ENCODE measurements around the gene PHF10.

The PHF10 gene

GRCh38 chr6:169677096-169677495 is 47.2 kb downstream of the PHF10 start:
- no peak for DNase-seq (ENCODE audit: low read depth in 3 of 3)

- DNase-seq (ENCODE audit: low read depth in 3 of 3): no peak
Measured at GRCh38 chr6:169675011-169675410, 49.3 kb downstream of the PHF10 start.

GRCh38 chr6:169671563-169671962 is 52.7 kb downstream of the PHF10 start:
- DNase-seq (ENCODE audit: low read depth in 3 of 3): no peak

GRCh38 chr6:169669889-169670288 is 54.4 kb downstream of the PHF10 start:
- no peak for DNase-seq (ENCODE audit: low read depth in 3 of 3)

- no peak for DNase-seq (ENCODE audit: low read depth in 3 of 3)
Measured at GRCh38 chr6:169669147-169669546, 55.2 kb downstream of the PHF10 start.

DNA sequence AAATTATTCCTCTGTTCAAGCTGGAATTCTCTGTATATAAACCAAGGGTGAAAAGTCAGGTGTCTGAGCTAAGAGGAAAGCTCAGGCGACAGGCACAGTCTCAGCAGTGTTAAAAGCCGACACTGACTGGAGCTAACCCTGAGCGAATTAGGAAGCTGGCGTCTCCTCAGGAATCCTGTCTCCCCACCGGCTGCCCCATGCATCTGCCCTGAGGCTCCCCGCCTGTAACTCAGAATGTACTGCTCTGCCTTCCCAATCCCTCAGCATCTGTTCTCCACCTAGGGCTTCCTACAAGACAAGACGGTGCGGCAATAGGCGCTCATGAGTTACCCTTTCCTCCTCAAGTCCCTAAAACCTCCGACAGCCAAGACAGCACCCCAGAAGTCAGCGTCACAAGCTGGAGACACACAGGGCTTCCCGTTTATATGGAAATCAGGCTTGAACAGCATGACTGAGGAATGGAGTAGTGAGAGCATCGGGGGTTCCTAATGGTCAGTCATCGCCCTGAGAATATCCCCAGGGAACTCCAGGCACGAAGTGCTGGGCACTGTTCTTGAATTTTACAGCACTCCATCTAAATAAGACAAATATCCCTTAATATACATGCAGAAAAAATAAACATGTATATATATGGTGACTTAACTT is 56.0 kb downstream of the PHF10 start:
- DNase-seq (ENCODE audit: low read depth in 3 of 3): no peak

GRCh38 chr6:169667716-169668115 is 56.6 kb downstream of the PHF10 start:
- no peak for DNase-seq (ENCODE audit: low read depth in 3 of 3)

DNA sequence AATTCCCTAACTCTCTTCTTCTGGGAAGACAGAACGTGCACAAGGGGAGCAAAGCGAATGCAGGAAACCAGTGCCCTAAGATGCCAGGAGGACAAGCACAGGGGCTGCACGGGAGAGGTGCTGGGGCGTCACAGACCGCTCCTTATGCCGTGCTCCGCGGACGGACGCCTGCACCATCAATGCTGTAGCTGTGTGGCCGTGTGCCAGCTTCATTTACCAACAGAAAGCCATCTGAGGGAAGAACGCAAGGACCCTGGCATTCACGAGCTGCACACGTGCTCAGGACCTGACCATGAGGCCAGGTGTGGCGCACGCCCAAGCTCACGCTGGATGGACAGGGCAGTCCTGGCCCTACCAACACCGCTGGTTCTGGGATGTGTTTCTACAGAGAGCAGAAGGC is 57.9 kb downstream of the PHF10 start:
- DNase-seq (ENCODE audit: low read depth in 3 of 3): no peak

- no peak for DNase-seq (ENCODE audit: low read depth in 3 of 3)
Measured at GRCh38 chr6:169665289-169665688, 59.0 kb downstream of the PHF10 start.

DNA sequence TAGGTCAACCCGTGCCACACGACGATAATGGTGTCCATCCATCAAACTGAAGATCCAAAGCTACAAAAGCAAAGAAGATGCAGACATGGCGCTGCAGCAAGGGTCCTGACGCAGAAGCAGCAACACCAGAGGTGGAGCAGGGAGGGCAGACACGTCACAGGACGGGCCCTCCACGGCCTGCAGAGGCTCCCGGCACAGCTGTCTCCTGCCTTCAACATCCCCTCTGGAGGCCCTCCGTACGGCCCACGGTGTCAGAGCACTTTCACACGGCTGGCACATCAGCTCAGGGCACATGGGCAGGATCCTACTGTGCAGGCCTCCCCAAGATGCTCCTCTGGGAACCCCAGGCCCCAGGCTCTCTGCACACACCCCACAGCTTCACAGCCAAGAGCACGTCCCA is 60.1 kb downstream of the PHF10 start:
- no peak for DNase-seq (ENCODE audit: low read depth in 3 of 3)

- DNase-seq (ENCODE audit: low read depth in 3 of 3): no peak
Measured at GRCh38 chr6:169663468-169663867, 60.8 kb downstream of the PHF10 start.

DNA sequence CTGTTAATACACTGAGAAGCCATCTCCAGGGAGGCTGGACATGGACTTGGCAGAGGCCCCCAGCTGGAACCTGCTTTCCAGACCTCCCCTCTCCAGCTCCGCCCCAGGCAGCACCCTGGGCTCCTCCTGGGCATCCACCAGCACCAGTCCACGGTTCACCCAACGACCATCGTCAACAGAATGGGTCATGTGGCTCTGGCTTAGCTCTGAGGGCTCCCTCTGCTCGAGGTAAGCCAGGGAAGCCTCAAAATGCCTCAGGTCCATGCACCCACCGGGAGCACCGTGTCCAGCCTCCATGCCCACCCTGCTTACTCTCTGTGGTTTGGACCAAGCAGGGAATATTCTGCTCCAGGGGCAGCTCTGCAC is 62.9 kb downstream of the PHF10 start:
- no peak for DNase-seq (ENCODE audit: low read depth in 3 of 3)

GRCh38 chr6:169660751-169661390 is 63.4 kb downstream of the PHF10 start:
- DNase-seq (ENCODE audit: low read depth in 3 of 3): no peak

DNA sequence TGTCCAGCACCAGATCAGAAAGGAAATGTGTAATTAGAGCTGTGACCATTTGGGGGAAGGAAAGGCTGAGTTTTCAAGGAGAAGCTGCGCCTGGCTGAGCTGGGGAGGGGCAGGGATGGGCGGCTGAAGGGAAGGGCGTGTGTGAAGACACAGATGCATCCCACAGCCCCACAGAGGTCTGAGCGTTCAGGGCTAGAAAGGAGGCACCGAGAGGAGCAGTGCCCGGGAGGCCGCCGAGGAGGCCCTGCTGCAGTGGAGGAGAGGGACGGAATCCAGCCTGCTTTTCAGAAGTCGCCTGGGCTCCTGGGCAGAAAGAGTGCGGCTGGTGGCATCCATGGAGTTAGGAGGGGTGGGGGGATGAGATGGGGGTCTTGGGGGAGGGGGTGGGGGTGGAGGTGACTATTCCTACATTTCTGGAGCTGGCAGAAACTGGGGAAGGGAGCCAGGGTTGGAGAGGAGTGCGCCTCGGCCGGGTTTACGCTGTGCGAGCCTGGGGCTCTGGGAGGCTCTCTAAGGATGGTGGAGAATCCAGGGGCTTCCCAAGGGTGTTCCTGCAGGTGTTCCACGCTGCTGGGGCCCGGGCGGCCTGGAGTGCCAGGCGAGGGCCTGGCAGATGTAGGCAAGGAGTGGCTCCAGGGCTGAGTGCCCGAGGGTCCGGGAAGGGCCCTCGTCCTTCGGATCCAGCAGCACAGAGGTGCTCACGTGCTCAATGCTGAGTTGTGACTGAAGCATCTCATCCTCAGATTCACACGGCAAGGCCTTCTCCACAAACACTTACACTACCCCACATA is 64.3 kb downstream of the PHF10 start:
- DNase-seq (ENCODE audit: low read depth in 3 of 3): no peak

DNA sequence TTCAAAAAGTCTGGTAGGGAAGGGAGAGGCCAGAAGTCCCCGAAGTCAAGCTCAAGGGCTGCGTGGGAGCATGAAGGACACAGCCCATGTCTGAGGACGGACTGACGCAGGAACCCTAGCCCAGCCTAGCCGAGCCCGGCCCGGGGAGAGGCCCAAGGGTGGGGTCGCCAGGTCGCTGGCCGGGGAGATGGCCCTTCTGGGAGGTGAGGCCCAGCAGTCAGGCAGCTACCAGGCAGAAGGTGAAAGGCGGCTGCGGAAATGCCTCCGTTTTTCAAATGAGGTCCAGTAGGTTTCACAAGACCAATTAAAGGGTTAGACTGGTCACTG is 67.1 kb downstream of the PHF10 start:
- no peak for DNase-seq (ENCODE audit: low read depth in 3 of 3)

GRCh38 chr6:169656546-169657283 is 67.6 kb downstream of the PHF10 start:
- no peak for DNase-seq (ENCODE audit: low read depth in 3 of 3)

DNA sequence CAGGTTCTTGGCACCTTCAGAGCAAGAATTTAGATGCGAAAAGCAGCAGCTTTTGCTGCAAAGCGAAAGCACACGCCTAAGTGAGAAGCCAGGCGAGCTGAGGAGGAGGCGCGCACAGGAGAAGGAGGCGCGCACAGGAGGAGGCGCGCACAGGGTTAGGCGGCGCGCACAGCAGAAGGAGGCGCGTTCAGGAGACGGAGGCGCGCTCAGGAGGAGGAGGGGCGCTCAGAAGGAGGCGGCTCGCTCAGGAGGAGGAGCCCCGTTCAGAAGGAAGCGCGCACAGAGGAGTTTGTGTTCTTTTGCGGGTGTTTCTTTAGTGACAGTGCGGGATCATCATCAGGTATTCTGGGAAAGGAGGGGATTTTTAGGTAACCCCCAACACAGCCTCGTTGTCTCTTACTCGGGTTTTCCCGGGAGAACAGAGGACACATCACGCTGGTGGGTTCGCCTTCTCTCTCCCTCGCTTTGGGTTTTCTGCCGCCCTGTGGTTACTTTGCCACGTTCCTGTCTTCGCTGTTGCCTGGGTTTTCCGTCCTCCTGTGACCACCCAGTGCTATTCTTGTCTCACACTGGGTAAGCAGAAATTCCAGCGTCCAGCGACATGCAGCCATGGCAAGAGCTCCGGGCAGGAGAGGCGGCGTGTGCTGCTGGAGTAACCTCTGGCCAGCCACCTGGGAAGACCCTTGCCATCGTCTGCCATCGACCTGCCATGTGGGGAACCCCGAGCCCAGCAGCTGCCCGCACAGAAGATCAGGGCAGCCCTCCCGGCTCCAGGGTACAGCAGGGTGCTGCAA is 69.5 kb downstream of the PHF10 start:
- peak; percentile 39 to 50 (median 40) for DNase-seq (ENCODE audit: low read depth in 3 of 3)

Data from stimulated activated CD4-positive, alpha-beta T cell treated with anti-CD3 and anti-CD28 coated beads, TNF-alpha, amount 100 ng/mL, for 4 hours (primary cell).